ENCODE results near the gene MAP2K3. TPM values are rescaled to one million over a fixed set of nuclear protein-coding genes. Genes with fewer than 3 reads are reported as not detected.

MAP2K3 gene
- total RNA-seq: 9.7 and 11.0 TPM in 2 replicates

GRCh38 chr17:21284319-21285163, at the start of gene MAP2K3:
Gene MAP2K3, plus strand, starts transcription at chr17:21284711. Its CDS starts 210 bp downstream, at chr17:21284921.

GRCh38 chr17:21252796-21253645, 31.5 kb upstream of the MAP2K3 start, which contains the start of gene NATD1:
Gene NATD1, minus strand, starts transcription at chr17:21253410. Its CDS starts 146 bp downstream, at chr17:21253264.

Other genes with a start within 250 kb of the MAP2K3 start
- 226 and 241 TPM in 2 replicates for gene USP22, start 241.7 kb upstream of the MAP2K3 start, total RNA-seq
- gene DHRS7B, start 157.7 kb upstream of the MAP2K3 start, total RNA-seq: 14.0 and 26.1 TPM in 2 replicates
- gene TMEM11, start 70.5 kb upstream of the MAP2K3 start, total RNA-seq: 17.2 and 24.4 TPM in 2 replicates
- gene NATD1, start 31.3 kb upstream of the MAP2K3 start, total RNA-seq: 0.97 and 1.1 TPM in 2 replicates
- 0.61 and 0.65 TPM in 2 replicates for gene KCNJ12, start 91.6 kb downstream of the MAP2K3 start, total RNA-seq

Measured in epithelial cell of umbilical artery (primary cell).